Epithelial cell of esophagus (primary cell): ENCODE measurements around the gene AUTS2.
"Not testable (repeated sequence)": the region's sequence is repeated elsewhere in the genome, so short reads cannot be mapped to it uniquely, and the experiment has no call there.

Experiments
- DNase-seq: peaks from one replicate; pipeline ENCODE4 v3.0.0; 2010; ENCODE audit warnings: low read depth
- H3K4me3 ChIP-seq: 2 replicates; pipeline ENCODE4 v1.5.1; 2011; ENCODE audit warnings: mild to moderate bottlenecking, low read length, control low read depth
- CTCF ChIP-seq: IDR thresholded peaks from 2 replicates; pipeline ENCODE4 v1.5.1; 2011; ENCODE audit warnings: low read depth, mild to moderate bottlenecking, low read length, control low read depth, inconsistent platforms; ENCODE audit not compliant: insufficient read depth; ENCODE audit errors: missing control alignments

The AUTS2 gene

DNA sequence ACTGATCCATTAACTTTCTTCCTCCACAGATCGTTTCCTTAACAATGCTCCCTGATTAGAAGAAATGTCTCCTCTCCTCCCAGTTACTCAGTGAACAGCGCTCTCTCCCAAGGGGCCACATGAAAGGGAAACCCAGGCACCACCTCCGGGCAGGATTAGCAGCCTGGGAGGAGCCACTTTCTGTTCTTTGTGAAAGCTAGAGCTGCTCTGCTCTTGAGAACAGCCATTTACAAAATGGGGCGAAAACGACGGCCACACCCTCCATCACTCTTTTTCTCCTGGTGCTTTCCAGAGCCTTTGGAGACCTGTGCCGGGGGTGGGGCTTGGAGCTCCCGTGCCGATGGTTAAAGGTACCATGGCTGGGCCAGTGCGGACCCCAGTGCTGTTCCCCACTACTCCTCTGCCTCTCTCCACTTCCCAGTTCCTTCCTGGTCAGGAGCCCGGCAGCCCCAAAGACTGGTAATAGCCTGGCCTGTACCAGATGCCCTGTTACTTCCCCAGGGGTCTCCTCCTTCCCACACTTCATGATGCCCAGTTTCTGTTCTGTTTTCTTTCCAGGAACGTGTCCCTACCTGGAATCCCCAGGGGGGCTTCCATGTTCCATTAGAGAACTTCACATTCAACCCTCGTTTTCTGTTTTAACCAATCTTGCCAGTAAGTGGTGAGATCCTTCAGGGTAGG lies 1130.7 kb downstream of the AUTS2 start:
- DNase-seq = peak; percentile 88
- peak overlapping the region; percentile 6 for H3K4me3 ChIP-seq
- no peak for TF ChIP-seq CTCF

DNA sequence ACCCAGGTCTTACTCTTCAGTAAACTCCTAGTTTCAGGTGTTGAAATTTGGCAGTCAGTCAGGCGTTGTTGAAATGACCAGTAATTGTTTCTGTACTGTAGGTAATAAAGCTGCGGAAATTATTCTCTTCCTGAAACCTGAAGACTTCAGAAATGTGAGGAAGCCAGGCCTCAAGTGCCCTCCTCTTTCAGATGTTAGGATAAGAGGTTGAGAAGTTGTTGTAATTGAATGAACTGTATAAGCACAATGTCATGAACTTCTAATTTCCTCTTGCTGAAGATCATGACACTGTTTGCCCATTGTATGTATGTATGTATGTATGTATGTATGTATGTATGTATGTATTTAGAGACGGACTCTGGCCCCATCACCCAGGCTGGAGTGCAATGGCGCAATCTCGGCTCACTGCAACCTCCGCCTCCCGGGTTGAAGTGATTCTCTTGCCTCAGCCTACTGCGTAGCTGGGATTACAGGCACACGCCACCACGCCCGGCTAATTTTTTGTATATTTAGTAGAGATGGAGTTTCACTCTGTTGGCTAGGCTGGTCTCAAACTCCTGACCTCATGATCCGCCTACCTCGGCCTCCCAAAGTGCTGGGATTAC lies 1131.4 kb downstream of the AUTS2 start:
- H3K4me3 ChIP-seq = not testable (repeated sequence)

GRCh38 chr7:70730451-70731110 lies 1132.3 kb downstream of the AUTS2 start:
- DNase-seq = peak; percentile 90
- no peak for TF ChIP-seq CTCF
- no peak overlapping the region for H3K4me3 ChIP-seq

More for the DNA sequence above, 1131.4 kb downstream of the AUTS2 start:
- DNase-seq = peak; percentile 60

GRCh38 chr7:70733090-70733489 lies 1134.8 kb downstream of the AUTS2 start:
- DNase-seq = no peak
- TF ChIP-seq CTCF = no peak
- no peak overlapping the region for H3K4me3 ChIP-seq

DNA sequence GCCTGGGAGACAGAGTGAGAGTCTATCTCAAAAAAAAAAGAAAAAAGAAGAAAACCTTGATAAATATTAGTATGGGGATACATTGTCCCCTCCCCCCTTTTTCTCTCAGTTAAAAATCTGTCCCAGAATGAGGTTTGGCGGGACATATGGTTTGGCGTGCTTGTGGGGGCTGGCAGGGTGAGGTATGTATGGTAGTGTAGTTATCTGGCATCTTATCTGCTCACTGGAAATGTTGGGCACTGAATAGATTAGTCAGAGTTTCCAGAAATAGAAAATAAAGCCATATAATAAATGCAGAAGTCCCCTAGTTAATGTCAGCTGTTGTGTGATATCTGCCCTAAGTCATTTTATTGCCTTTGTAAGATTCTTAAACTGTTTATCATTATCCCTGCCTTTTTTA lies 1136.1 kb downstream of the AUTS2 start:
- DNase-seq = no peak
- no peak for TF ChIP-seq CTCF
- no peak overlapping the region for H3K4me3 ChIP-seq

DNA sequence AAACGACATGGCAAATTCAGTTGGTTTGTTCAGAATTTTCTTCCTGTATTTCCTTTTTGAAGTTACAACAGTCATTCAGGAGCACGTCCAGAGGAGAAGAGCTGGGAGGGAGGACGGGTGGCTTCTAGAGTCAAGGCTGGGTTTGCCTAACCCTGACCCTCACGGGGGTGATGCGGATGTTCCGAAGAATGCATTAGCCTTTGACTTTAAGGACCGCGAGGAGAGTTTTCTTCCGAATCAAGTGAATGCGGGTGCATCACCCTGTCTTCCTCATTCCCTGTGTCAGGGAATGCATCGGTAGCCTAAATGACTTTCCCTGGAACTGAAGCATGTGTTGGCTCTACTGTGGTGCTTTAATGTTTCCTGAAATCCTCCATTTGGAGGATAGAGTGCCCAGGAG lies 1137.0 kb downstream of the AUTS2 start:
- H3K4me3 ChIP-seq = no peak overlapping the region
- no peak for DNase-seq
- no peak for TF ChIP-seq CTCF

- peak; percentile 86 for DNase-seq
- TF ChIP-seq CTCF = no peak
- H3K4me3 ChIP-seq = no peak overlapping the region
These were observed 1138.6 kb downstream of the AUTS2 start for GRCh38 chr7:70736715-70737460.
